HG03457 (cell line): Measurements from ENCODE around the gene SMARCD1.

Source experiments
- ATAC-seq: cut with Tn5 transposase; IDR thresholded peaks from one replicate; pipeline ENCODE4 v1.9.1; 2021; ENCODE audit warnings: moderate number of reproducible peaks; ENCODE audit not compliant: unreplicated experiment

Gene SMARCD1

DNA sequence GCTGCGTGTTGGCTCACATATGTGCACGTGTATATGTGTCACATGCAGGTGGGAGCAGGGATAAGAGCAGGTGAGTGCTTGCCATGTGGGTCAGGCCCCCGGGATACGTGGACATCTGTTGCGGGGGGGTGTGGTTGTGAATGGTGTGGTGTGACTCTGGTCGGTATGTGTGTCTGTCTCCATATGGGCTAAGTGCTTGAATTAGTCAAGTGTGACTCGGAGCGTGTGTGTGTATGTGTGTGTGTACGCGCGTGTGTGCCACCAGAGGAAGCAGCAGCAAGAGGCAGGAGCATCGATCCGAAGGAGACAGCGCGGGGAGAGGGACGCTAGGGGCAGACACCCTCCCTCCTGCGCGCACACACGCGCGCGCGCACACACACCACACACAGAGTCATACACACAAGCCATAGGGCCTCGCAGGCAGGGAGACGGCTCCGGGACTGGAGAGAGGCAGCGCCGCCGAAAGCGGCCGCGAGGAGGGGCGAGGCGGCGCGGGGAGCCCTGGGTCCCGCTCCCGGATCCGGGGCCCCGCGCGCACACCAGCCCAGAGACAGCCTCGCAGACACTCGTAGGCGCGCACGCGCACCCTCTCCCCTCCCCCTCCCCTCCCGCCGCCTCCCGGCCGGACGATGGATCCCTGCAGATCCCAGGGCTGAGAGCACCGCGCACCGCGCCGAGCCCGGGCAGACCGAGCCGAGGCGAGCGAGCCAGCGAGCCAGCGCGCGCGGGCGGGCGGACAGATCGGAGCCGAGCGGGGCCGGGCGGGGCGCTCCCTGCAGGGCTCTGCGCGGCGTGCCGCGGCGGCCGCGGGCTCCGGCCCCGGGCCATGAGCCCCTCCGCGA is 27.9 kb upstream of the SMARCD1 start, which contains the start of gene ASIC1:
Gene ASIC1 (plus strand): TSS at position 597 of the 842 bp plus-strand sequence. CDS start 1,171 bp downstream, outside the sequence.
- no peak for ATAC-seq

DNA sequence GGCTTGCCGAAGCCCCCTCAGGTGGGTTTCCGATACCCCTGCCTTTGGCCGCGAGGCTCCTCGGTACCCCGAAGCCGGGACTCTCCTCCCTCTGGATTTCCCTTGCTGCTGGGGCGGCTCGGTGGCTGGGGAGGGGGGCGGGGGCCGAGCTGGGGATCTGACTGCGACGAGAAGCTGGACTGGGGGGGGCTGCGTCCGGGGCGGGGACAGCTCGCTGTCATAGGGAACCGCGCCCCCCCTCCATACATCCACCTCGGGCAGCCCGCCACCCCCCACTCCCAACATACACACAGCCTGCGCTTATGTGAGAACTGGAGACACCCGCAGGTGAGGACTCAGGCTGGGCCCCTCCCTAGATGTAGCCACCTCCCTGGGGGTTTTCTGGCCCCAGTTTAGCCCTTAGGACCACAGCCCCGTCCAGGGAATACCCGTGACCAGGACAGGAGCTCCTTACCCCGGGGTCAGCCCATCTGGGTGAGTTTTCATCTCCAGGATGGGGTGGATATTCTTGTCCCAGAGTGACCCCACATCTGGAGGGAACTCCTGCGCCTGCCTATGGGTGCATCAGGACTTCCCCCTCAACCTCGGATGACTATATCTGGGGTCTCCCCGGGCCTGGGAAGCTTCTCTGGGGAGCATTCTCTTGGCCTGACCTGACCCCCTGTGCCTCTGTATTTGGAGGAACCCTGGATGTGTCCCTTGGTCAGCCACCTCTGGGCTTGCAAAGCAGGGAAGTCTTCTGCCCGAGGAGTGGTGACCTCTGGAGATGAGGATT is 27.1 kb upstream of the SMARCD1 start:
- no peak for ATAC-seq

DNA sequence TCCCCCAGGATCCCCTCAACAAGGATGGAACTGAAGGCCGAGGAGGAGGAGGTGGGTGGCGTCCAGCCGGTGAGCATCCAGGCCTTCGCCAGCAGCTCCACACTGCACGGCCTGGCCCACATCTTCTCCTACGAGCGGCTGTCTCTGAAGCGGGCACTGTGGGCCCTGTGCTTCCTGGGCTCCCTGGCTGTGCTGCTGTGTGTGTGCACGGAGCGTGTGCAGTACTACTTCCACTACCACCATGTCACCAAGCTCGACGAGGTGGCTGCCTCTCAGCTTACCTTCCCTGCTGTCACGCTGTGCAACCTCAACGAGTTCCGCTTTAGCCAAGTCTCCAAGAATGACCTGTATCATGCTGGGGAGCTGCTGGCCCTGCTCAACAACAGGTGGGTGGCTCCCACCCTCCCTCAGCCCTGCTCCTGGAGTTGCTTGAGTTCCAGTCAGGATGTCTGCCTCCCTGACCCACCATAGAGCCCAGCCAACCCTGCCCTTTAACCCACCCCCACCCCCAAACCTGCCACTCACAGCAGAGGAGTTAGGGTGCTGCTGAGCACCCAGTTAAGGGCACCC is 26.3 kb upstream of the SMARCD1 start:
- ATAC-seq: no peak

DNA sequence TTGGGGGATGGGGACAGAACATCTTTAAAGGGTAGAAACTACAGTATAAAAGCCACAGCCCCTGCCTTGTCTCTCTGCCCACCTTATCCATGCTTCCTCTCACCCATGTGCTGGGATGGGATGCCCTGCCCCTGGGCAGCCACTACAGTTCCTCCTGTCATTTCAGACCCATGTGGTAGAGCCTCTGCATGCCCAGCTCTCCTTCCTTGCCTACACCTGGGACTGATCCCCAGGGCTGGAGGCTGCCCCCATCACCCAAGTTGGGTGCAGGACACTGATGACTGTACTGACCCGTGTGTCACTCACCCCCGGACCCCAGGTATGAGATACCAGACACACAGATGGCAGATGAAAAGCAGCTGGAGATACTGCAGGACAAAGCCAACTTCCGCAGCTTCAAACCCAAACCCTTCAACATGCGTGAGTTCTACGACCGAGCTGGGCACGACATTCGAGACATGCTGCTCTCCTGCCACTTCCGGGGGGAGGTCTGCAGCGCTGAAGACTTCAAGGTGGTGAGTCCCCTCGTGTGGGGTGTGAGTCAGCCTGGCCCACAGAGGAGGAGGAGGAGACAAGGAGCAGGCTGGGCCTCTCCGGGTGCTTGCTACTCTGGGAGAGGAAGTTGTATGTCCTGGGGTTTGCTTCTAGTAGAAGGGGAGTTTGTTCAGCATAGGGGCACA is 25.6 kb upstream of the SMARCD1 start:
- no peak for ATAC-seq

DNA sequence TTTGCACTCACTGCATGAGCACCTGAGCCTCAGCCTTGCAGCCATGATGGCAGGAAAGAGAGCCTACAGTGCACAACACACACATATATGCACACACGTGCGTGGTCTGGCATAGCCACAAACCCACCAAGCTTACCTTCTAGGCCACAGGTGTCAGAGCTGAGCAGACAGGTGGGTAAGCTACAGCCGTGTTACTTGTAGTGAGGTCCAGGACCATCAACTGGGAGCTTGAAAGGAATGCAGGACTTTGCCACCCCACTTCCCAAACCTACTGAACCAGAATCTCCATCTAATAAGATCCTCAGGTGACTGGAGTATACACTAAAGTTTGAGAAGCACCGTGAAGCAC is 25.0 kb upstream of the SMARCD1 start:
- ATAC-seq: no peak

DNA sequence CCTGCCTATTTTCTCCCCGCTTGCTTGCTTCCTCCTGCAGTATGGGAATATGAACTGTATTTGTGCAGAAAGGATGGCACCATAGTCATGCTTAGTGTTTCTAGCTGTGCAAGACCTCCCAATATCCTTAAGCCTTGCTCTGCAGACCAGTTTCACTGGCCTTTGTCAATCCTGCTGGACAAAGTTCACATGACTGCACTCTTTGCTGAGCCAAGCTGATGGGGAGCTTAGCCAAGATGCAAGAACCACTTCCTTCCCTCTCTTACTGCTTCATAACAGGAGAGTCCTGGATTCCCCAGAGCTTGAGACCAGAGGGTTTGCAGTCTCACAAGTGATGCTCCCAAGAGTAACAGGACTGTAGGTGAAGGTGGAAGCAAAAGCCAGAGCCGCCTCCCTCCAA is 24.0 kb upstream of the SMARCD1 start:
- no peak for ATAC-seq

DNA sequence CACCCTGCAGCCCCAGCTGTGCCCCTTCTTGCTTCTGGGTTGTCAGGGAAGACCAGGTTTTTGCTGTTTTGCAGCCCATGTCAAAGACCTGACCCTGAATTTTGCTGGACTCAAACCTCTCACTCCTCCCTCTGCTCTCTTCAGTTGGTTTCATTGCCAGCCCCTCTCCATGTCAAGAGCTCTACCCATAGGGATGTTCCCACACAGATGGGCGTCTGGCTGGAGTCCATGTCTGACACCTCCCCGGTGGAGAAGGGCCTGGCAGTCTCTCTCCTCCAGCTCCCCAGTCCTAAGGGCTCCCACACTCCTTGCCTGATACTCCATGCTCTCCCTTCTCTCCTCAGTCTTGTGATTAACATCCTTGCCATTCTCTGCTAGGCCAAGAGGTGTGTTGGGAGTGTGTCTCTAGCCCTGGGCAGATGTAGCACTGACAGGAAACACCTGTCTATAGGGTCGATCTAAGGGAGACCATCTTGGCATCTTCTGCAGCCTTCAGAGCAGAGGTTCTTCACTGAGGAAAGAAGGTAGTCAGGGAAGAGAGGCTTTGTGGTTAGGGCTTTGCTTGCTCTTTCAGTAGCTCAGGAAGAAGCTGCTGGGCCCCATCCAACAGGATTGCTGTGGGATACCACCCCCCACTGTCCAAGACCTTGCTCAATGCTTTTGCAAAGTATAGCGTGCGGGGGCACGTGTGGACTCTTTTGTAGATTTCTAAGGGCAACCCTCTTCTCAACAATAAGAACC is 23.0 kb upstream of the SMARCD1 start:
- ATAC-seq: no peak

DNA sequence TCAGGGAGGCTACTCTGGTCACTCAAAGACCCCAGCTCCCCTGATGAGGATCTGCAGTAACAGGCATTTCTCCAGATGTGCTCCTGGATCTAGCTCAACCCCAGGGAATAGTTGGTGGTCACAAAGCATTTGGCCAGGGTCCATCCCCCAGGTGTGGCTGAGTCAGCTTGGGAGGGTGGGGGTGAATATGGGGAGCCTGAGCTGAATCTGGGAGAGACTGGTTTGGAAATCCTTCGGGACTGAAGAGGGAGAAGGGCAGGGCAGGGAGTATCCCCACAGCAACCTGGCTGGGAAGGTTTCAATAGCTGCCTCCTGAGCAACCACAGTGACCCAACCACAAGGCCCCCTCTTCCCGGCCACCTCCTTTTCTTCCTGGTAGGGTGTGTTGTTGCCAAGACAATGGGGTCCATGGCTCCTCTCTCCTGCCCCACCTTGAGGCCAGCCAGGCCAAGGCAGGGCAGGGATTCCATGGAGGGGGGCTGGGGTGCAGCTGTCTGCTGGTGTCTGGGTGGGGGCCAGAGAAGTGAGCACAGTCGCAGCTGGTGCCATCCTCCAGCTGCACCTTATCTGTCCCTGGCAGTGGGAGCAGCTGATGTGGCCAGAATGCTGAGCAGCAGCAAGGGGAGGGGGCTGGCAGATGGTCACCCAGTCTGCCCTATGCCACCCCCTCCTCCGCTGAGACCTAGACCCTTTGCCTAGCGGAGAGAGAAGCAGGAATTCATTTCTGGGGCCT is 22.2 kb upstream of the SMARCD1 start:
- ATAC-seq: no peak

DNA sequence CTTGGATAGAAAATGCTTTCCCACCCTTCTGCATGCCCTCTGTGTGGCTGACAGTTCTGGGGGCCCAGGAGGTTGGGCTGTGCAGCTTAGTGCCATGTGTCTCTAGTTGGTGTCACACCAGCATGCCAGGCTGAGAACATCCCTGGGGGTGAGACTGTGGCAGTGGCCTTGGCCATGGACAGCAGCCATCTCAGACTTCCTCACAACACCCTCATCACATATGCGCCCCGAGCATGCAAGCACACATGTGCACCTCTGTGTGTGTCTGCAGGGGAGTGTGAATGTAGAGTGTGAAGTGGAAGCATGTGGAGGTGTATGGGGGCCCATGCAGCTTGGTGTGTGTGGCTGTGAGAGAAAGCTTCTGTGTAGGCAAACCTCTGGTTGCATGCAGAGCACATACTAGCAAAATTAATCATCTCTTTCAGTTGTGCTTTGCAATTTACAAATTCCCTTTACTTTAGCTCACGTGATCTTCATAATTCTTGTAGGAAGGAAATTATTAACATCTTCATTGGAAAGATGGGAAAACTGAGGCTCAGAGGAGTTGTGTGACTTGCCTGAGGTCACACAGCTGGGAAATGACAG is 19.3 kb upstream of the SMARCD1 start:
- ATAC-seq: no peak

DNA sequence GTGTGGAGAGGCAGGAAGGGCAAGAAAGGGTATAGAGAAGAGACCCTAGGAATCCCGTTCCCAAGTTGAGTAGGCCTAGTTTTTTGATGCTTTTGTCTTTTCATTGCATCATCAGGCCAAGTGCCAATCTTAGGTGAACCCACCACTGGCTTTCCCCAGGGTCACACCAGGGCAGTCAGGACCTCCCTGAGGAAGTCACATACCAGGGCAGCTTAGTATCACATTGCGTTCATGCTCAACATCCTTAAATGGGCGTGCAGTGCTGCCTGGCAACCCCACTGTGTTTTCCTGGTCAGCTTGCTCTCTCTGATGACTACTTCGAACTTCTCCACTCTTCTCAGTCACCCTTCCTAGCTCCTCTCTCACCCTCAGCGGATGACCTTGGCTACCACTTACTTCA is 18.7 kb upstream of the SMARCD1 start:
- ATAC-seq: no peak

DNA sequence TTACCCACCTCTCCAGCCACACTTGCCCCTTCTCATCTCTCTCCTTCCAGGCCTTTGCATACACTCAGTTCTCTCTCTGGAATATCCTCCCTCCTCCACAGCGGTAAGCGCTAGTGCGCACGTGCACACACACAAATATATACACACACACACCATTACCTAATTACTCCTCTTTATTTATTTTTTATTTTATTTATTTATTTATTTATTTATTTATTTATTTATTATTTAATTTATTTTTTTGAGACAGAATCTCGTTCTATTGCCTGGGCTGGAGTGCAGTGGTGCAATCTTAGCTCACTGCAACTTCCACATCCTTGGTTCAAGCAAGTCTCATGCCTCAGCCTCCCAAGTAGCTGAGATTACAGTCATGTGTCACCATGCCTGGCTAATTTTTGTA is 16.1 kb upstream of the SMARCD1 start:
- ATAC-seq: no peak

DNA sequence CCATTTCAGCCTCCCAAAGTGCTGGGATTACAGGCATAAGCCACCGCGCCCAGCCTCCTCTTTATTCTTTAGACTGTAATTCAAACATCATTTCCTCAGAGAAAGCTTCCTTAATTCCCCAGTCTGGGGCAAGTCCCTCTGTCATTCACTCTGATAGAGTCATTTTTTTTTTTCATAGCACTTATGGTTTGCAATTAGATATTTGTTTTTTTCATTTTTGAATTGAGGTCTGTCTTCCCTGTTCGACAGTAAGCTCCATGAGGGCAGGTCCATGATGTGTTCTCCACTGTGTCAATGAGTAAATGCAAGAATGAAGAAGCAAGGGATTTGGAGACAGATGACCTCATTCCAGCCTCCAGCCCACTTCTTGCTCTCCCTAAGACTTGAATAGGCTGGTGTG is 15.6 kb upstream of the SMARCD1 start:
- ATAC-seq: no peak

DNA sequence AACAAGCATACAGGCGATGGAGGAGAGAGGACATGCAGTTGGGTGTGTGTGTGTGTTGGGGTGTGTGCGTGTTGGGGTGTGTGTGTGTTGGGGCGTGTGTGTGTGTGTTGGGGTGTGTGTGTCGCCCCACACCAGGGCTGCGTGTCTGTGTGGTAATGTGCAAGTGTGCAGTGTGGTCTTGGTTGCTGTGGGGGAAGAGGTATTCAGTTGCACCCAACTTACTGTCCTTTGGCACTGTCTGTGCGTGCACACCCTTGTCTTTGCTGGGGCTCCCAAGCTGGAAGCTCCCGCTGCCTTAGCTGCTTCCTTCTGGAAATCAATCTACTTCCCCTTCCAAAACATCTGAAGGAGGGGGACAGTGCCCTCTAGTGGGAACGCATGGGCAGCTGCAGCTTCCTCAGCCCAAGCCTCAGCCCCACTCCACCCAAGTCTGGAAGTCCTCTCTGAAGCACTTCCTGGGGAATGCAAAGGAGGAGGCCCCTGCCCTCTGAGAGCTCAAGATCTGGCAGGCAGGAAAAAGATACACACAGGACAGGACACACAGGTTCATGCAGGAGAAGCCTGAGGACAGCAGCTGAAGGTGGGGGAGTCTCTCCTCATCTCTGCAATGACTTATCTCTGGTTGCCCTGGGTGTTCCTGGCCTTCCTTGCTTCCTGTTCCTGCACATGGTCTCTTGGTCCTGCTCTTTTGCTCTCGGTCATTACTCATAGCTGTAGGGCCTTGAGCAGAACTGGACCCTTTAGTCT is 14.7 kb upstream of the SMARCD1 start:
- ATAC-seq: no peak

DNA sequence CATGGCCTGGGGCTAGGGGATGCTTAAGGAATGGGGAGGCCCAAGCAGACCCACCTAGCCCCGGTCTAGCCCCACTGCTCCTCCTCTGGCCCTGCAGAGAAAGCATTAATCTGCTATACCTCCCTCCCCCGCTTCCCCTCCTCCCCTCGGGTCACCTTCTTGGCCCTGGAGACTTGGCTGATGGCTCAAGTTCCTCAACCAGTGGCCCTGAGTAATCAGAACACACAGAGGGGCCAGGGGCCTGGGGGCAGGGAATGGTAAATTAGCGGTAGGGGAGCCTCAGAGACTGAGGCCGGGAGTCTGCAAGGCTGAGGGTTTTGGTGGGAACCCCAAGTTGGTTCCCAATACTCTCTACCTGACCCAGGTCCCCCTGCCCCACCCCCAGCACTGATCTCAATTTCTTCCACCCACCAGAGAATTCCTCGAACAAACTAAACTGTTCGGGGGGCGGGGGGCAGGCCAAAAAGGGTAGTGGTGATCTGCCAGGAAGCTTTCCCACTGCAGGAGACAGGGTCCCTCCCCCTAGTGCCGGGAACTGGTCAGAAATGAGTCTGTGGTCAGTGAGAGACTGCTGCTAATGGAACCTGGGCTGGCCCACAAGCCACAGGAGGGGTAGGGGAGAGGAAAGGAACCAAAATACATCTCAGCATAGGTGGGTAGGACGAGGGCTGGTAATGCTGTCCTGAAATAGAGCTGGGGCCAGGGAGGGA is 12.8 kb upstream of the SMARCD1 start:
- ATAC-seq: no peak

DNA sequence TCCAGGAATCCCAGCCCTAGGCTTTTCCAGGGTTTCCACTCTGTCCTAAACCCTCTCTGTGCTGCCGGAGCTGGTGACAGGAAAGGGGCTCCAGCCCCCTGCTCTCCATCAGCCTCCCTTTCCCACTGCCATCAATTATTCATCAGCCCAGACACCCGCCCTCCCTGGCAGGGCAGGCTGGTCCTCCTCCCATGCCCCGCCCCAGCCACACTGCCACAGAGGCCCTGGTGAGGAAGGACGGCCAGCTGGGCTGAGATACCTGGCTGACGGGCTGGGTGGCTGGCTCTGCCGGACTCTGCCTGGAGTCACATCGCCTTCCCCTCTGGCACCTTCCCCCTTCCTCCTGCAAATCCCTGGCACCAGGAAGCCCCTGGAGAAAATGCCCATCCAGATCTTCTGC is 11.9 kb upstream of the SMARCD1 start:
- no peak for ATAC-seq

DNA sequence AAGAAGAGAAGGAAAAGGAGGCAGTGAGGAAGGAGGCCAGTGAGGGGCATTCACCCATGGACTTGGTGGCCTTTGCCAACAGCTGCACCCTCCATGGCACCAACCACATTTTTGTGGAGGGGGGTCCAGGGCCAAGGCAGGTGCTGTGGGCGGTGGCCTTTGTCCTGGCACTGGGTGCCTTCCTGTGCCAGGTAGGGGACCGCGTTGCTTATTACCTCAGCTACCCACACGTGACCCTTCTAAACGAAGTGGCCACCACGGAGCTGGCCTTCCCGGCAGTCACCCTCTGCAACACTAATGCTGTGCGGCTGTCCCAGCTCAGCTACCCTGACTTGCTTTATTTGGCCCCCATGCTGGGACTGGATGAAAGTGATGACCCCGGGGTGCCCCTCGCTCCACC is 11.4 kb upstream of the SMARCD1 start:
- no peak for ATAC-seq

DNA sequence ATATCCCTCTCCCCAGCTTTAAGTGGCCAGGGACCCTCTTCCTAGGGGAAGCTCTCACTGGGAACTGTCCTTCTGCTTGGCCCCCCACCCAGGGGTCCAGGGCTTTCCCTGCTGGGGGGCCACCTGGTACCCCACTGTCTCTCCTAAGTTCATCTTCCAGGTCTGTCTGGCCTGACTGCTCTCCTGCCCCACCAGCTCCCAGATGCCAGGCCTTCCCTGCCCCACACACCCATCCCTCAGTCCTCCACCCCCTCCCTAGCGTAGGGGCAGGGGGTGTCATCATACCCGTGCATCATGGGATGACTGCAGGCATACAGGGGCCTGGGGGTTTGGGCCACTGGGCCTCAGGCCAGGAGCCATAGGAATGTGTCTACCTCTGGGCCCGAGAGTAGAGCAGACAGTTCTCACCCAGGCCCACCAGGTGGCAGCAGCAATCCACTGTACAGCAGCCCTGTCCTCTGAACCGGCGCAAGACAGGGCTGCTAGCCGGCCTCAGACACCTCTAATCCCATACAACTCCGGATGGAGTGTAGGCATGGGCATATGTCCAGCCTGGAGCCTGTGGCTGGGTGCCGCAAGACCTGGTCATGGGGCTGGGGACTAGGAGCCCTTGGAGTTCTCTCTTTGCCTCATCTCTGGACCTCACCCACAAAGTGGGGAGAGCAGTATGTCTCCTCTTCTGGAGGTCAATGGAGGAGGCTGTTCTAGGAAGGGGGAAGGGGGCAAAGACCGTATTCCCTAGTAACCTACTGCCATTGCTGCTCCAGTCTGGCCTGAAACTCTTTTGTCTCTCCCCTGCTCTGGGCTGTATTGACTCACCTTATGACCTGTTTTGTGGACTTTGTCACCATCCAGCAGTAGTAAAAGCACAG is 10.0 kb upstream of the SMARCD1 start:
- ATAC-seq: no peak
